MG63 (cell line): Measurements from ENCODE around the gene CREB3L2. TPM values are rescaled to one million over a fixed set of nuclear protein-coding genes. Genes with fewer than 3 reads are reported as not detected.

Experiments used
- DNase-seq: peaks from one replicate; pipeline ENCODE4 v3.0.0-alpha.2; 2020
- H3K27me3 ChIP-seq: fragments of 250-450 bp; sonication (Bioruptor Pico); 2 replicates; pipeline ENCODE4 v1.5.1; 2020; ENCODE audit warnings: mild to moderate bottlenecking, moderate library complexity
- H3K36me3 ChIP-seq: fragments of 250-450 bp; sonication (Bioruptor Pico); 2 replicates; pipeline ENCODE4 v1.5.1; 2020; ENCODE audit warnings: mild to moderate bottlenecking, moderate library complexity
- H3K4me3 ChIP-seq: fragments of 250-450 bp; sonication (Bioruptor Pico); 2 replicates; pipeline ENCODE4 v1.5.1; 2020; ENCODE audit warnings: mild to moderate bottlenecking, moderate library complexity
- H3K9me3 ChIP-seq: fragments of 250-450 bp; sonication (Bioruptor Pico); 2 replicates; pipeline ENCODE4 v1.5.1; 2020; ENCODE audit warnings: mild to moderate bottlenecking, moderate library complexity
- total RNA-seq: library from RNA; depleted of rRNA; stranded (reverse); fragments of >200 nt; shearing (Covaris generic); gene quantifications from 2 replicates; pipeline ENCODE4 v1.2.3, GENCODE V29; 2014; ENCODE audit warnings: low replicate concordance

The CREB3L2 gene
- total RNA-seq, 1 experiment from 2014 or later: 6.0 TPM

GRCh38 chr7:137996871-137997270 lies 5.0 kb downstream of the CREB3L2 start:
- Histone ChIP-seq H3K27me3 (no peaks in the 10 kb centered on the region), H3K9me3 (no peaks in the 10 kb centered on the region), H3K4me3 (no peak overlapping the region), H3K36me3 (peaks cover 16% of the 10 kb centered on the region)
- no peak for DNase-seq

GRCh38 chr7:137996386-137996851 lies 5.5 kb downstream of the CREB3L2 start:
- no peaks in the 10 kb centered on the region for H3K9me3 ChIP-seq
- H3K27me3 ChIP-seq: no peaks in the 10 kb centered on the region
- H3K36me3 ChIP-seq: peaks cover 14% of the 10 kb centered on the region; the same call in 1 of the 2 replicates
- DNase-seq: no peak
- no peak overlapping the region for H3K4me3 ChIP-seq

- Histone ChIP-seq H3K36me3 (peaks cover 12% of the 10 kb centered on the region; the same call in 1 of the 2 replicates), H3K9me3 (no peaks in the 10 kb centered on the region), H3K27me3 (no peaks in the 10 kb centered on the region), H3K4me3 (no peak overlapping the region)
- DNase-seq: no peak
Measured at GRCh38 chr7:137994216-137994615, 7.7 kb downstream of the CREB3L2 start.

- H3K36me3 ChIP-seq: peaks cover 12% of the 10 kb centered on the region; the same call in 1 of the 2 replicates
- H3K27me3 ChIP-seq: no peaks in the 10 kb centered on the region
- DNase-seq: no peak
- no peak overlapping the region for H3K4me3 ChIP-seq
- H3K9me3 ChIP-seq: no peaks in the 10 kb centered on the region
Measured at GRCh38 chr7:137993395-137993743, 8.5 kb downstream of the CREB3L2 start.

- no peaks in the 10 kb centered on the region for H3K9me3 ChIP-seq
- H3K4me3 ChIP-seq: no peak overlapping the region
- peak; percentile 77 for DNase-seq
- H3K27me3 ChIP-seq: no peaks in the 10 kb centered on the region
- peaks cover 12% of the 10 kb centered on the region; the same call in 1 of the 2 replicates for H3K36me3 ChIP-seq
Measured at GRCh38 chr7:137992550-137993394, 9.1 kb downstream of the CREB3L2 start.

GRCh38 chr7:137992104-137992549 lies 9.8 kb downstream of the CREB3L2 start:
- no peak for DNase-seq
- Histone ChIP-seq H3K4me3 (no peak overlapping the region), H3K27me3 (no peaks in the 10 kb centered on the region), H3K36me3 (peaks cover 12% of the 10 kb centered on the region; the same call in 1 of the 2 replicates), H3K9me3 (no peaks in the 10 kb centered on the region)

- no peak for DNase-seq
- Histone ChIP-seq H3K36me3 (no peaks in the 10 kb centered on the region; the same call in 1 of the 2 replicates), H3K4me3 (no peak overlapping the region)
Measured at GRCh38 chr7:137990251-137990941, 11.5 kb downstream of the CREB3L2 start.

GRCh38 chr7:137989590-137989989 lies 12.3 kb downstream of the CREB3L2 start:
- no peak for DNase-seq
- H3K36me3 ChIP-seq: no peaks in the 10 kb centered on the region
- H3K9me3 ChIP-seq: no peaks in the 10 kb centered on the region
- H3K4me3 ChIP-seq: no peak overlapping the region
- H3K27me3 ChIP-seq: no peaks in the 10 kb centered on the region

More at GRCh38 chr7:137990251-137990941, 11.5 kb downstream of the CREB3L2 start:
- Histone ChIP-seq H3K9me3 (no peaks in the 10 kb centered on the region), H3K27me3 (no peaks in the 10 kb centered on the region)

GRCh38 chr7:137989094-137989493 lies 12.8 kb downstream of the CREB3L2 start:
- H3K36me3 ChIP-seq: no peaks in the 10 kb centered on the region
- H3K4me3 ChIP-seq: no peak overlapping the region
- H3K9me3 ChIP-seq: no peaks in the 10 kb centered on the region
- DNase-seq: no peak
- H3K27me3 ChIP-seq: no peaks in the 10 kb centered on the region

GRCh38 chr7:137987968-137988367 lies 13.9 kb downstream of the CREB3L2 start:
- no peaks in the 10 kb centered on the region for H3K36me3 ChIP-seq
- H3K4me3 ChIP-seq: no peak overlapping the region
- H3K27me3 ChIP-seq: no peaks in the 10 kb centered on the region
- no peaks in the 10 kb centered on the region for H3K9me3 ChIP-seq
- DNase-seq: no peak

GRCh38 chr7:137987563-137987962 lies 14.3 kb downstream of the CREB3L2 start:
- no peak for DNase-seq
- Histone ChIP-seq H3K4me3 (no peak overlapping the region), H3K36me3 (no peaks in the 10 kb centered on the region)

GRCh38 chr7:137987018-137987349 lies 14.9 kb downstream of the CREB3L2 start:
- Histone ChIP-seq H3K9me3 (no peaks in the 10 kb centered on the region), H3K4me3 (no peak overlapping the region), H3K36me3 (no peaks in the 10 kb centered on the region), H3K27me3 (no peaks in the 10 kb centered on the region)
- no peak for DNase-seq

More at GRCh38 chr7:137987563-137987962, 14.3 kb downstream of the CREB3L2 start:
- H3K27me3 ChIP-seq: no peaks in the 10 kb centered on the region
- H3K9me3 ChIP-seq: no peaks in the 10 kb centered on the region

- no peak for DNase-seq
- Histone ChIP-seq H3K36me3 (no peaks in the 10 kb centered on the region), H3K4me3 (no peak overlapping the region), H3K9me3 (no peaks in the 10 kb centered on the region), H3K27me3 (no peaks in the 10 kb centered on the region)
Measured at GRCh38 chr7:137986252-137987017, 15.5 kb downstream of the CREB3L2 start.

GRCh38 chr7:137985897-137986251 lies 16.0 kb downstream of the CREB3L2 start:
- Histone ChIP-seq H3K4me3 (no peak overlapping the region), H3K9me3 (no peaks in the 10 kb centered on the region), H3K27me3 (no peaks in the 10 kb centered on the region), H3K36me3 (no peaks in the 10 kb centered on the region; the same call in 1 of the 2 replicates)
- no peak for DNase-seq

GRCh38 chr7:137985253-137985896 lies 16.5 kb downstream of the CREB3L2 start:
- DNase-seq: no peak
- H3K36me3 ChIP-seq: no peaks in the 10 kb centered on the region; the same call in 1 of the 2 replicates
- no peaks in the 10 kb centered on the region for H3K27me3 ChIP-seq

More at GRCh38 chr7:137985253-137985896, 16.5 kb downstream of the CREB3L2 start:
- Histone ChIP-seq H3K4me3 (no peak overlapping the region), H3K9me3 (no peaks in the 10 kb centered on the region)
